ENCODE data around the gene ASCL2.

The ASCL2 gene

GRCh38 chr11:2234963-2235362, 35.4 kb downstream of the ASCL2 start:
- DNase-seq (ENCODE audit: low read depth in 2 of 2), result no peak

- no peak for DNase-seq (ENCODE audit: low read depth in 2 of 2)
Measured at GRCh38 chr11:2233693-2234455, 36.5 kb downstream of the ASCL2 start.

GRCh38 chr11:2229713-2230297, 40.6 kb downstream of the ASCL2 start:
- no peak for DNase-seq (ENCODE audit: low read depth in 2 of 2)

- no peak for DNase-seq (ENCODE audit: low read depth in 2 of 2)
Measured at GRCh38 chr11:2224254-2224653, 46.1 kb downstream of the ASCL2 start.

- DNase-seq (ENCODE audit: low read depth in 2 of 2), result no peak
Measured at GRCh38 chr11:2223153-2223794, 47.1 kb downstream of the ASCL2 start.

GRCh38 chr11:2222451-2222850, 47.9 kb downstream of the ASCL2 start:
- no peak for DNase-seq (ENCODE audit: low read depth in 2 of 2)

- DNase-seq (ENCODE audit: low read depth in 2 of 2), result no peak
Measured at GRCh38 chr11:2221591-2221990, 48.8 kb downstream of the ASCL2 start.

GRCh38 chr11:2221024-2221423, 49.4 kb downstream of the ASCL2 start:
- DNase-seq (ENCODE audit: low read depth in 2 of 2), result no peak

- DNase-seq (ENCODE audit: low read depth in 2 of 2), result no peak
Measured at GRCh38 chr11:2220173-2220771, 50.1 kb downstream of the ASCL2 start.

GRCh38 chr11:2219318-2220017, 50.9 kb downstream of the ASCL2 start:
- DNase-seq (ENCODE audit: low read depth in 2 of 2), result no peak

Data from stimulated activated CD8-positive, alpha-beta memory T cell treated with anti-CD3 and anti-CD28 coated beads, Interleukin-7, amount 100 ng/mL, for 4 hours (primary cell).